LoVo (cell line): Measurements from ENCODE around the gene B4GALT6.

Experiments
- DNase-seq: peaks from one replicate; pipeline ENCODE4 v3.0.0-alpha.2; 2016; ENCODE audit warnings: low spot score

The B4GALT6 gene

GRCh38 chr18:31631526-31631925 lies 52.9 kb downstream of the B4GALT6 start:
- no peak for DNase-seq

GRCh38 chr18:31630549-31630948 lies 53.8 kb downstream of the B4GALT6 start:
- DNase-seq: no peak

- no peak for DNase-seq
These were observed 58.0 kb downstream of the B4GALT6 start for GRCh38 chr18:31626409-31626808.

- DNase-seq: peak; percentile 49
These were observed 59.3 kb downstream of the B4GALT6 start for GRCh38 chr18:31624892-31625640.

GRCh38 chr18:31619291-31619690 lies 65.1 kb downstream of the B4GALT6 start:
- DNase-seq: no peak

GRCh38 chr18:31618801-31619200 lies 65.6 kb downstream of the B4GALT6 start:
- DNase-seq: no peak

- no peak for DNase-seq
These were observed 67.2 kb downstream of the B4GALT6 start for GRCh38 chr18:31617031-31617717.

GRCh38 chr18:31616586-31616985 lies 67.8 kb downstream of the B4GALT6 start:
- DNase-seq: no peak

- DNase-seq: no peak
These were observed 70.3 kb downstream of the B4GALT6 start for GRCh38 chr18:31614044-31614443.

GRCh38 chr18:31612124-31612523 lies 72.3 kb downstream of the B4GALT6 start:
- no peak for DNase-seq

GRCh38 chr18:31611511-31611910 lies 72.9 kb downstream of the B4GALT6 start:
- DNase-seq: no peak

GRCh38 chr18:31610286-31611205 lies 73.8 kb downstream of the B4GALT6 start:
- DNase-seq: peak; percentile 13

- DNase-seq: no peak
These were observed 74.5 kb downstream of the B4GALT6 start for GRCh38 chr18:31609886-31610285.

GRCh38 chr18:31607384-31607783 lies 77.0 kb downstream of the B4GALT6 start:
- DNase-seq: no peak

- no peak for DNase-seq
These were observed 78.1 kb downstream of the B4GALT6 start for GRCh38 chr18:31606265-31606664.

GRCh38 chr18:31603315-31603714 lies 81.1 kb downstream of the B4GALT6 start:
- no peak for DNase-seq

GRCh38 chr18:31598021-31598805 lies 86.2 kb downstream of the B4GALT6 start:
- DNase-seq: no peak

- DNase-seq: peak; percentile 8
These were observed 88.1 kb downstream of the B4GALT6 start for GRCh38 chr18:31596081-31596872.

- no peak for DNase-seq
These were observed 89.1 kb downstream of the B4GALT6 start for GRCh38 chr18:31595121-31595771.

- DNase-seq: no peak
These were observed 91.7 kb downstream of the B4GALT6 start for GRCh38 chr18:31592506-31593157.
